Stimulated activated CD4-positive, alpha-beta T cell treated with anti-CD3 and anti-CD28 coated beads, Interleukin-1b, Interleukin-23, amount 100 ng/mL, for 1 hour (primary cell): ENCODE measurements around the gene RAB19.
A peak's percentile ranks its signal among the peaks of the same experiment; 100 is the strongest.

ENCODE experiments used
- DNase-seq, 2 donors: peaks; one replicate each; pipeline ENCODE4 v3.0.0-alpha.2; 2020; ENCODE audit warnings: low read depth in 2 of 2

The RAB19 gene, protein sequence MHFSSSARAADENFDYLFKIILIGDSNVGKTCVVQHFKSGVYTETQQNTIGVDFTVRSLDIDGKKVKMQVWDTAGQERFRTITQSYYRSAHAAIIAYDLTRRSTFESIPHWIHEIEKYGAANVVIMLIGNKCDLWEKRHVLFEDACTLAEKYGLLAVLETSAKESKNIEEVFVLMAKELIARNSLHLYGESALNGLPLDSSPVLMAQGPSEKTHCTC

DNA sequence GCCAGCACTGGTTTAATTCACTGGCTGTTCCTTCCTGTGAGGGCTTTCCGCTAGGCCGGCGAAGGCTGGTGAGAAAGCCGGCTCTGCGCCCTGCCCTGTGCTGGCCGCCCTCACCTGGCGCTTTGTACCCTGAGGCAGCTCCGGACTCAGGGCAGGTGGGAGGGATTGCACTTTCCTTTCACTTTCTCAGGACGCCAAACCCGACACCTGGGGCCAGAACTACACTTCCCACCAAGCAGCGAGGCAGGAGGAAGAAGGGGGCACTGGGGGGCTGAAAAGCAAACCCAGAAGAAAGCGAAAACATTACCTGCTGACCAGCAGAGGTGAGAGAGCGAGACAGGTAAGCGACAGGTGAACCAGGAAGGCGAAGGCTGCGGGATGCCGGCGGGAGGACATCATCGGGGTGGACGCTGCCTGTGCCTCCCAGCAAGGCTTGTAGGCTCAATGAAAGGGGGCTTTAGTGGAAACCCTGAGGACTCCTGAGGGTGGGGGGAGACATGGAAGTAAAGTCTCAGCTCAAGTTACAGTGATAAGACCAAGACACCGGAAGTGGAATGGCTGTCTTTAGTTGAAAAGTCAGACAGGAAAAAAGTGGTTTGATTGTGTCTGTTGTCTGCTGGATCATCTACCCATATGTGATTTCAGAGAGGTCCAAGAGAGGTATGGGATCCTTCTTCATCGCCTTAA lies at the start of gene RAB19:
TSS of gene RAB19 (plus strand) at position 181 of the 687 bp plus-strand sequence. CDS start 3,589 bp downstream, outside the sequence.
- DNase-seq, result peak; percentile 6 to 14

DNA sequence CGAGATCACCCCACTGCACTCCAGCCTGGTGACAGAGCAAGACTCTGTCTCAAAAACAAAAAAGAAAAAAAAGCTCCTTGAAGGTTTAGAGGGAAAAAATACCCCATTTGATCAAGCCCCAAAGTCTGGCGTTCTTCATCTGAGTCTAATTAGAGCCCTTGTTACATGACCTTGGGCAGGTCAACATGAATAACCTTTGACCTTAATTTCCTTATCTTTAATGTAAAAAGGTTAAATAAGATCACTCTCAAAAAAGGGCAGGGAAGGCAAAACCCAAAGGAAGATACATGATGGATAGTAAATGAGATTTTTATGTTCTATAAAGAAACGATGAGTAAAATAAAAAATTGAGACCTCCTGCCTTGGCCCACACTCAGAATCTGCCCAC lies 45.8 kb upstream of the RAB19 start:
- DNase-seq, result no peak

DNA sequence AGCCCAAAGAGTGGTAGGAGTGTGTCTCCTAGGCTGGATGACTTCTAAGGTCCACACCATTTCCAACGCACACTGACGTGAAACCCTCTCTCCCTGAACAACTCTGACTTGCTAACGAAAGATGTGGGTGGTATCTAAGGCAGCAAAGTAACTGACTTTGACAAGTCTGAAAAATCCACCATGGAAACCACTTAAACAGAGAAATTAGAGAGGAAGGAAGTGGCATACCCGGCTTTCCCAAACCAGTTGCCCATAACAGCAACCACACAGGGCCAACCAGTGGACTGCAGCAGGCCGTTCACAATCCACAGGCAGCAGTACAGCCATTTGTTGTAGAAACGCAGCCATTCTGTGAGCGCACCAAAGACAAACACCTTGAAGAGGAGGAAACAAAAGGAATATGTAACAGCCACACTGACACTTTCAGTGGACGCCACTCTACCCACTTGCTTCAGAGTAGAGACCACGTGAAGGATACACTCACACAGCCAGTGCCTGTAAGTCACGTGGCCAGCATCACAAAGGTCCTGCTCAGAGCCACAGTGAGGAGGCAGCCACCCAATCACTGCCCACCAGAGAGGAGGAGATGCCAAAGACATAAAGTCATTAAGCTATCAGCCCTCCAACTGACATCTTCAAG lies 45.3 kb upstream of the RAB19 start:
- no peak for DNase-seq

DNA sequence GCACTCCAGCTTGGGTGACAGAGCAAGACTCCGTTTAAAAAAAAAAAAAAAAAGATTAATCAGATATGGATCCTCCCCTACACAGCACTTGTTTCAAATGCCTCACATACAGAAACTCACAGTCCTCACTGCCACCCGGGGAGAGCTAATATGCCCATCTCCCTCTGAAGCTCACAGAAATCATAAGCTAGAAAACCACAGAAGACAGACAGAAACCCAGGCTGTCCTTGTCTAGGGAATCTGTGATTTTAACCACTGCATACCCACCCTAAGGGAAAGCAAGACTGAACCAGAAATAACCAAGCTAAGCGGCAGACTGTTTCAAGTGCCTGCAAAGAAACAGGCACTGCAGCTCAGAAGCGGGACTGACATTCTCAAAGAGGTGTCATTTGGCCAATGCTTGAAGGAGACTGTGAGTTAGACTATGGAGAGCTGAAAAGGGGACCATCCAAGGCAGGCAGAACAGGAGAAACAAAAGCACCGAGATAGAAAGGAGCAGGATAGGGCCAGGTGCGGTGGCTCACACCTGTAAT lies 43.1 kb upstream of the RAB19 start:
- no peak for DNase-seq

DNA sequence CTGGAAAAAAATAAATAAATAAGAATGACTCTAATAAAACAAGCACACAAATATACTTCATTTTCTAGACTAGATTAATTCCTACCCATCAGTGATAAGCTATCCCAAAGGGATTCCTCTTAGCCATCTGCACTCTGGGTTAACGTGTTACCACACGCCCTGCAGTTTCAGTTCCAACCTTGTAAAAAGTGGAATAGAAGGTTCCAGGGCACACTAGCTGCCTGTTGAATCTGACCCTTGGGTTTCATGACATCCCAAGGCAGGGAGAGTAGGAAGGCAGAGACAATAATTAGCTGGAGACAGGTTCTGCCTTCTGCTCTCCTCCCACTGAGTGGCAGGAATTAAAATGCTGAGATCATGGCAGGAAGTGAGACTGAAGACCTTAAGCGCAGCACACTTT lies 39.0 kb upstream of the RAB19 start:
- no peak for DNase-seq

DNA sequence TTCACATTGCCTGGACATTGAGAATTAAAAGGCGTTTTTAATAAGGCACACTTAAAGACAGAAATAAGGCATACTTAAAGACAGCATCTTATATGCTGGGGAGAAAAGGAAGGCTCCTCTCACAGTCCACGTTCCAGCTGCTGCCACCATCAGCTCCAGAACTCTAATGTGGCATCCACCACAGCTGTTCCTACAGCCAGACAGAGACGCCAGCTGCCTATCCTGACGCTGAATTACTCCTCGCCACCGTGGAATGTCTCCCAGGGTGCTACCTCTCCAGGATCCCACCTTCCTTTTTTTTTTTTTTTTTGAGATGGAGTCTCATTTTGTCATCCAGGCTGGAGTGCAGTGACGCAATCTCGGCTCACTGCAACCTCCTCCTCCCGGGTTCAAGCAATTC lies 36.3 kb upstream of the RAB19 start:
- no peak for DNase-seq

DNA sequence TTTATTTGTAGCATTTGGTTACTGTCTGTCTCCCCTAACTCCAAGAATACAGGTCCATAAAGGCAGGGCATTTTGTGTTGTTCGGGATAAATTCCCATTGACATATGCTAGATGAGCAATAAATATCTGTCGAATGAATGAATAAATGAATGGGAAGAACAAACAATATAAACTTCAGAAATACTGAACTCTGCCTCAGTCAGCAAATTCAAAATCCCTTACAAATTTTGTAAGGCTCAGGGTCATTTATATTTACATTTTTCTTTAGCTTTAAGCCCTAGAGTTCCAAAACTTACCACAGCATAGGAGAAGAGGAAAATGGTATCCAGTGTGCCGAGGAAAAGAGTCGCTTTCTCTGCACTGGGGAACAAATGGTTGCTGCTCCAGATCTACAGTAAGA lies 34.6 kb upstream of the RAB19 start:
- DNase-seq, result no peak

DNA sequence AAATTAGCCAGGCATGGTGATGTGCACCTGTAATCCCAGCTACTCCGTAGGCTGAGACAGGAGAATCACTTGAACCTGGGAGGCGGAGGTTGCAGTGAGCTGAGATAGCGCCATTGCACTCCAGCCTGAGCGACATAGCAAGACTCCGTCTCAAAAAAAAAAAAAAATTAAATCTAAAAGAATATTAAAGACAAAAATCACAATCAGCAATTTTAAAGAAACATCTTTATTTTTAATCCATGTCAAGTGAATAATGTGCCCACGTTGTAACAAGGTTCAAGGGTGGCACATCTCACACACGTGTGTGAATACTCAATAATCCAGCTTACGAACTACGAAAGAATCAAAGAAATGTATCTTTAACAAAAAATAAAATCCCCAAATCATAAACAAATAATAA lies 28.5 kb upstream of the RAB19 start:
- no peak for DNase-seq

DNA sequence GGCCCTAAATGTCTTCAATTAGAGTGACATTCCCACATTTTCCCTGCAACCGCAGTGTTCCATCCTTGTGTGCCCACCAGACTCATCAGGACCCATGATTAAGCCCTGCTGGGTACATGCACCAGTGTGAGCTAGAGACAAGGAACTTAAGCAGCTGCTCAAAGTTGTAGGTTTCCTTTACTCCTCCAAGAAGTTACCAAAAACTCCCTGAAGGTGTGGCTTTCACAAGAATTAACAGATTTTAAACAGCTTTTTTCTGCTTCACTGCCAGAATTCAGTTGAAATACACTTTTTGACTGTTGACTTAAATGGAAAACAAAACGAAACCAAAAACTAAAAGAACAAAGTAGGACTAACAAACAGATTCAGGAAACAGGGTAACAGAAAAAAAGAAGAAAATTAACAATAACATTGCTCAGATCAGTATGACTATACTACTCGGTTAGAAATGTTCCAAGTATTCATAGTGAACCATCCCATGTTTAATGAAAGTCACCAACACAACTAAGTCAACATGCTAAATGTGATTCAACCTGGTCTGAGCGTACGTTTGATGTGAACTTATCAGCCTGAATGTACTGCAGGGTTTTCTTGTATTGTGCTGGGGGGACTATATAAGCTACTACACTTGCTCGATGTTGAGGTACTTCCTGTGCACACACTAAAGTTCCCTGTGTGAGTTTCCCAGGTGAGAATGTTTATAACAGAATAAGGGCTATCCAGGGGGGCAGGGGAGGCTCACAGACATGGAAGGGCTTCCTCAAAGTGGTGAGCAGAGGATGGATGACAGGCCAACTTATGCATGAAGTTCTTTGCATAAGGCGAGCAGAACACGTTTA lies 27.7 kb upstream of the RAB19 start:
- no peak for DNase-seq

DNA sequence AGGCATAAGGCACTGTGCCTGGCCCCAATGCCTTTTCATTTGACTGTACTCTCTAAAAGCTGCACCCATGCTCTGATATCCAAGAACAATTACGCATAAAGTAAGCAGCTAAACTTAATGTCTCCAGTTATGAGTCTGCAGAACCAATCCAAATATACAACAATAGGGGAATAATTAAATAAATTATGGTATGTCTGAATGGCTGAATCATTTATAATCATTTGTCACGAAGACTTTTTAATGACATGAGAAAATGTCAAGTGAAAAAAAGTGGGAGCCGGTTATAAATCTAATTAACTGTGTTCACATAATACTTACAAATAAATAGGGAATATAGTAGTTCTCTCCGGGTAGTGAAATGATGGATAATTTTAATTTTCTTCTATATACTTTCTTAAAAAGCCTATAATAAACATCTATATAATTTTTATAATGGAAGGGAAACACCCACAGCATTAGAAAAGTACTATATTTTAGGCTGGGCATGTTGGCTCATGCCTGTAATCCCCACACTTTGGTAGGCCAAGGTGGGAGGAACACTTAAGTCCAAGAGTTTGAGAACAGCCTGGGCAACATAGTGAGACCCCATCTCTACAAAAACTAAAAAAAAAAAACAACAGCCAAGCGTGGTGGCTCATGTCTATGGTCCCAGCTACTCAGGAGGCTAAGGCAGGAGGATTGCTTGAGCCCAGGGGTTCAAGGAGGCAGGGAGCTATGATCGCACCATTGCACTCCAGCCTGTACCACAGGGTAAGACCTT lies 19.7 kb upstream of the RAB19 start:
- no peak for DNase-seq

DNA sequence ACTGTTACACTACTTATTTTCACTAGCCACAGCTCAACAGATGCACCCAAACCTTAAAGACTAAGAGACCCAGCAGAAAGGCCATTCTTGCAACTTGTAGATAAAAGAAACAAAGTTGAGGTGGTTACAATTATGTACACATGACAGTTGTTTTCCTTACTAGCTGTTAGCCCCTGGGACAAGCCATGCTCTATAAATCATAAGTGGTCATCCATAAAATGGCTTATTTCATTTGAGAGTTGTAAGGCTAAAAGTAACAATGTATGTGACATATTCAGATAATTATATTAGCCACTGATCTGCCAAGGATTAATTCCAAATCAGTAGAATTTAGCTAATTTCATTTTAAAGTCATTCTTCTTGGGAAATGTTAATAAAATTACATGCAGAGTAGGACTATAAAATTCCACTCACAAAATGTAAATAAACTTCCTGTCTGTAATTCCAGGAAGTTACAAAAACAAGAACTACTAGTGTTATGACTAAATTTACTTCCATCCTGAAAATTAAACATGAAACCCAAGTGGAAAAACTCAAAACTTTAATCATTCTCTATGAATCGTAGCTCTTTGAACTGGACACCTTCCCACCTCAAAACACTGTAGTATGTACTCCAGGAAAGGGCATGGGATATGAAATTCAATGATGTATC lies 18.8 kb upstream of the RAB19 start:
- no peak for DNase-seq

DNA sequence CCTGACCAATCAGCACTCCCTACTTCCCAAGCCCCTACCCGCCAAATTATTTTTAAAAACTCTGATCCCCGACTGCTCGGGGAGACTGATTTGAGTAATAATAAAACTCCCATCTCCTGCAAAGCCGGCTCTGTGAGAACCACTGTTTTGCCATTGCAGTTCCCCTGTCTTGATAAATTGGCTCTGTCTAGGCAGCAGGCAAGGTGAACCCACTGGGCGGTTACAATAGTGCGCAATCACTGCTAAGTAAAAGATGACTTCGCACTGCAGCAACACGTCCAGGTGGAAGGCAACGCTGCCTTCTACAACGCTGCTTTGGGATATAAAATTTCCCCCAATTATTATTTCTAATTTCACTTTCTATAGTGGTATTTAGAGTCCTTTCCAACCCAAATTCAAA lies 14.4 kb upstream of the RAB19 start:
- DNase-seq, result no peak

DNA sequence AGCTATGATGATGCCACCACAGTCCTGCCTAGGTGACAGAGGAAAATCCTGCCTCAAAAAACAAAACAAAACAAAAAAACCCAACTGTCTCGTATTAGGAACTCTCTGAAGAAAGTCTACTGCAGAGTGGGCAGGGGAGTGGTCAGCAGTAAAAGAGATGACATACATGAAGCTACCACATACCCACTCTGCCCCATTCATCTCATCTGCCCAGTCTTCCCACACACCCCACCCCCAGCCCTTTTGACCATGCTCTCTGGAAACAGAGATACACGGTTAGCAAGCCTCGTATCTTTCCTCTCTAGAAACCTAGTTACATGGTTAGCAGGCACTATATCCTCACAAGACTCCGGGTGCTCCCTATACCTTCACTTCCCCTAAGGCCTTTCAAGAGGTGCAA lies 13.8 kb upstream of the RAB19 start:
- DNase-seq, result no peak

DNA sequence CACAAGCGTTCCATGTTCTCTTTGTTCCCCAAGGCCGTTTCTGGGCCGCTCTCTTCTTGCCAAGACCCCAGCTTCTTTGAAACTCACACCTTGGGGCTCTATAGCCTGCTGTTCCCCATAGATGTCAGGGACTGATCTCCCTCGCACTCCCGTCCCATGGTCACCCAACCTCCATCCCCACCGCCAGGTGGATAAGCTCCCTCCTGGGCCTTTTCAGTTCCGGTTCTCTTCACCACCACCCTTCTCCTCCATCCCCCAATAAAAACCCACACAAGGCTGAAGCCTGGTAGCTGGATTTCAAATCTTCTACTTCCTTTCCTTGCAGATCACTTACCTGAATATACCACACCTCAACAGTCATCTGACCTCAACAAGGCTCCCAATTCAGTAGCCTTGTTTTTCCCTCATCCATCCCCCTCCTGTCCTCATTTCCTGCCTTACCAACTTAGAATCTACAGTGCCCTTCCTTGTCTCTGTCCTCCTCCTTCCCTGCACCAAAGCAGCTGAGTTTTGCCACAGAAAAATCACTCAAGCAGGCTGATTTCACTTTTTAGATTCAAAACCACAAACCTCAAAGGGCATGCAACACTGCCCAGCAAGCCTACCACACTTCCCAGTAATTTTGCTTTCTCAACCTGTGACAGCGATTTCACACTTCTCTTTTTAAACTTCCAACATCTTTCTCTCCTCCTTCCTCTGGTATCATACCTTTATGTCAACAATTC lies 13.2 kb upstream of the RAB19 start:
- DNase-seq, result no peak

DNA sequence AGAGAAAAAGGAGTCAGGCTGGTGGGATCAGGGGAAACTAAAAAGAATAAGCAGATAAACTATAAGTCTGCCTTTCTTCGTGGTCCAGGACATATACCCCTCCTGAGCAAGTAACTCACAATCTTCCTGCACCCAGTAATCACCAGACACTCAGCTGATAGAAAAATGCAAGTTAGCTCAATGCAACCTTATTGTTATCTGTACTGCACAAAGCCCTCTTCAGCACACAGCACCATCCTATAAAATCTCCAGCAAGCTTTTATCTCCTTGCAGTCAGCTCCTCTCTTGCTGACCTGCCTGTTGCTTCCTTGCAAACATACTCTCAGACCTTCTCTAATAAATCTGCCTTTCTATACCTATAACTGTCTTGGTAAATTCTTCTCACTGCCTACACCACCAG lies 12.2 kb upstream of the RAB19 start:
- no peak for DNase-seq

DNA sequence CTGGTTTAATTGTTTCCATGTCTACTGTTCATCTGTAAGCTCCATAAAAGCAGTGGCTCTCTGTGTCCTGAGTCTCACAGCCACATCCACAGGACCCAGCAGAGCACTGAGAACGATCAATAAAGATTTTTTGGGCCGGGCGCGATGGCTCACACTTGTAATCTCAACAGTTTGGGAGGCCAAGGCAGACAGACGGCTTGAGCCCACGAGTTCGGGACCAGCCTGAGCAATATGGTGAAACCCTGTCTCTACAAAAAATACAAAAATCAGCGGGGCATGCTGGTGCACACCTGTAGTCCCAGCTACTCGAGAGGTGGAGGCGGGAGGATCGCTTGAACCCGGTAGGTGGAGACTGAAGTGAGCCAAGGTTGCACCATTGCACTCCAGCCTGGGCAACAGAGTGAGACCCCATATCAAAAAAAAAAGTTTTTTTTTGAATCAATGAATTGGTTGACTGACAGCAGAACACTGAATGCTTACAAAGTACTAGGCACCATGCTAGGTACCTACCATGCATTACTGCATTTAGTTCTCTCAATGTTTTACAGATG lies 10.0 kb upstream of the RAB19 start:
- no peak for DNase-seq

DNA sequence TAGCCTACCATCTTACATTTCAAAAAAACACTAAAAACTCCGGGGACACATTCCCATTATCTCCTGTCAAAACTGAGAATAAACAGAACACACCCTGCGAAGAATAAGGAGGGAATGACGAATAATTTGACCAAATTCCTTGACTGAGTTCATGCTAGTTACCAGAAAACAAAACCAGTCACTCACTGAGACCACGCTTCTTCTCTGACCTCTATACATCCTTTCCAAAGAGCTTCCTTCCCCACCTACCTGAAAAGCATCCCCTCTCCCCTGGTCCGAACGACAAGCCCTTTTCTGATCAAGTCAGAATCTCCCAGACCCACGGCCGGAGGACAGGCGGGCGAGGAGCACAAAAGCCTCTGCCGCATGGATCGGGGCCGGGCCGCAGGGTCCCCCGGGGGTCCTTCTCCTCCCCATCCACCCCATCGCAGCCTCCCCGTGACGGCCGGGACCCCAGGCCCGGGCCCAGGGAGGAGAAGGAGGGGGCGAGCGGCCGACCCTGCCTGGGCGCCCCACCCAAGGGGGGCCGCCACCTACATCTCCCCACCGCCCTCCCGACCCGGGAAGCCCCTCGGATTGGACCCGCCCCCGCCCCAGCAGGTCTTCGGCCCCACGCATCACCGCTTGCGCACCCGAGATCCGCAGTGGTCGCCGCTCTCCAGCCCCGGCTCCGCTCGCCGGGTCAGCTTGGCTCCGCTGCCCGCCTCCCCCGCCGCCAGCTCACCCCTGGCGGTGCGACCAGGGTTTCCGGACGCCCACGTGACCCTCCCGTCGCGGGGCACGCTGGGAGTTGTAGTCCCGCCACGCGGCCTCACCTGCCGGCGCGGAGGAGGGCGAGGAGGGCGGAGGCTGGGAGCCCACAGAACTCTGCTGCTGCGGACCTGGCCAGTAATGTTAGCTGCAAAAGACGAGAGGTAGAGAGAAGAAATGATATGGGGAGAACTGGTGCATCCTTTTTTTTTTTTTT lies 5.8 kb upstream of the RAB19 start, which contains the start of gene SLC37A3:
TSS of gene SLC37A3 (minus strand) at position 747 of the 967 bp plus-strand sequence. CDS start 16,004 bp downstream, outside the sequence.
- peak; percentile 44 to 82 for DNase-seq

DNA sequence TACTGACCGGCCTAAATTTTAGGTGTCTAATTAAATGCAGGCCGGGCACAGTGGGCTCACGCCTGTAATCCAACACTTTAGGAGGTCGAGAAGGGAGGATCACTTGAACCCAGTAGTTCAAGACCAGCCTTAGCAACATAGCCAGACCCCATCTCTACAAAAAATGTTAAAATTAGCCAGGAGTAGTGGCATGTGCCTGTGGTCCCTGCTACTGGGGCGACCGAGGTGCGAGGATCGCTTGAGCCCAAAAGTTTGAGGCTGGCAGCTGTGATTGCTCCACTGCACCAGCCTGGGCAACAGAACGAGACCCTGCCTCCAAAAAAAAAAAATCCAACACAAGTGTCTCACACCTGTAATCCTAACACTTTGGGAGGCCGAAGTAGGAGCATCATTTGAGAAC lies 5.0 kb upstream of the RAB19 start:
- DNase-seq, result no peak

DNA sequence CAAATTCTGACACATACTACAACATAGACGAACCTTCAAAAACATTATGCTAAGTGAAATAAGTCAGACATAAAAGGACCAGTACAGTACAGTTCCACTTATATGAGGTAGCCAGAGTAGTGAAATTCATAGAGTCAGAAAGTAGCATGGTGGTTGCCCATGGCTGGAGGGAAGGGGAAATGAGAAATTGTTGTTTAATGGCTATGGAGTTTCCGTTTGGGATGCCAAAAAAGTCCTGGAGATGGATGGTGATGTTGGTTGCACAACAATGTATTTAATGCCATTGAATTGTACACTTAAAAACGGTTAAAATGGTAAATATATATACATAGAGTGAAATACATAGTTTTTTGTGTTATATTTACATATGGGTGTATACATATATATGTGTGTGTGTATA lies 3.5 kb upstream of the RAB19 start:
- no peak for DNase-seq
